ENCODE data around the gene FIGN. TPM values are rescaled to one million over a fixed set of nuclear protein-coding genes. Genes with fewer than 3 reads are reported as not detected.

Gene FIGN
- total and polyA plus RNA-seq, 2 of the 13 experiments (the other 11 are each of a cell fraction or from before 2014, with no cell fraction given): 6.6 to 6.7 TPM

GRCh38 chr2:163755366-163755765 is 19.6 kb upstream of the FIGN start:
- in situ Hi-C loops (cut with HindIII; ENCODE audit: extremely low pct_ligation_motif_present, low pct_unique_long_range_greater_than_20kb): no loop called here
- CTCF ChIA-PET (ENCODE audit: low intra/inter-chr PET ratio, low total read pairs): no interaction called here
- H3K27me3 ChIP-seq (ENCODE audit: control insufficient read depth in 1 of 2, insufficient read depth in 2 of 2, low read length in 2 of 2): no peaks in the 10 kb centered on the region

GRCh38 chr2:163753726-163754125 is 17.9 kb upstream of the FIGN start:
- no peaks in the 10 kb centered on the region for H4K20me1 ChIP-seq (ENCODE audit: insufficient read depth, low read length)
- ATAC-seq: no peak
- no peaks in the 10 kb centered on the region for H3K4me1 ChIP-seq (ENCODE audit: insufficient read depth, low read length)
- no peak for DNase-seq (ENCODE audit: low spot score)
- no peak for TF ChIP-seq ZNF232 (CRISPR knock-in tag; IDR thresholded peaks at IDR 0.05; ENCODE audit: borderline replicate concordance)
- no peak for TF ChIP-seq ZNF10 (CRISPR knock-in tag; IDR thresholded peaks at IDR 0.05; ENCODE audit: borderline replicate concordance, low read depth)
- no peak for TF ChIP-seq RARA (CRISPR knock-in tag; IDR thresholded peaks at IDR 0.05)
- ChIA-PET POLR2A (no interaction called here), CTCF (ENCODE audit: low intra/inter-chr PET ratio, low total read pairs) (no interaction called here)
- H3K4me3 ChIP-seq (replicated peaks in 1 of 3; ENCODE audit: insufficient read depth in 1 of 3, low read depth in 2 of 3, low read length in 3 of 3): no peak overlapping the region
- H3K27ac ChIP-seq (ENCODE audit: extremely low read length, insufficient read depth, low read length): no peak overlapping the region
- H3K36me3 ChIP-seq (replicated peaks in 1 of 2; ENCODE audit: control insufficient read depth in 1 of 2, insufficient read depth in 2 of 2, low read length in 2 of 2): no peaks in the 10 kb centered on the region
- BruUV-seq (replicated peaks): no TSS peak
- WGBS (ENCODE audit: low lambda C conversion rate): 1% methylated on average over 2 of the region's 2 CpGs
- H2AFZ ChIP-seq (ENCODE audit: low read length): no peak overlapping the region
- in situ Hi-C loops (cut with HindIII; ENCODE audit: extremely low pct_ligation_motif_present, low pct_unique_long_range_greater_than_20kb) (no loop called here), intact Hi-C loops (cut with micrococcal nuclease; ENCODE audit: unreplicated experiment) (no loop called here)
- no peak overlapping the region for H3K4me2 ChIP-seq (ENCODE audit: low read depth, low read length)
- no peak overlapping the region for H3K9ac ChIP-seq (ENCODE audit: insufficient read depth, low read depth, low read length)
- H3K27me3 ChIP-seq (ENCODE audit: control insufficient read depth in 1 of 2, insufficient read depth in 2 of 2, low read length in 2 of 2): no peaks in the 10 kb centered on the region
- no peaks in the 10 kb centered on the region for H3K9me3 ChIP-seq (ENCODE audit: low read length)
- H3K79me2 ChIP-seq (ENCODE audit: insufficient read depth, low read length): no peaks in the 10 kb centered on the region
- no peak for FAIRE-seq

More at GRCh38 chr2:163755366-163755765, 19.6 kb upstream of the FIGN start:
- Histone ChIP-seq H3K4me1 (ENCODE audit: insufficient read depth, low read length) (no peaks in the 10 kb centered on the region), H3K9ac (ENCODE audit: insufficient read depth, low read depth, low read length) (no peak overlapping the region), H2AFZ (ENCODE audit: low read length) (no peak overlapping the region), H3K9me3 (ENCODE audit: low read length) (no peaks in the 10 kb centered on the region), H3K4me3 (replicated peaks in 1 of 3; ENCODE audit: insufficient read depth in 1 of 3, low read depth in 2 of 3, low read length in 3 of 3) (no peak overlapping the region), H3K4me2 (ENCODE audit: low read depth, low read length) (no peak overlapping the region), H3K79me2 (ENCODE audit: insufficient read depth, low read length) (no peaks in the 10 kb centered on the region), H4K20me1 (ENCODE audit: insufficient read depth, low read length) (no peaks in the 10 kb centered on the region), H3K27ac (ENCODE audit: extremely low read length, insufficient read depth, low read length) (no peak overlapping the region), H3K36me3 (replicated peaks in 1 of 2; ENCODE audit: control insufficient read depth in 1 of 2, insufficient read depth in 2 of 2, low read length in 2 of 2) (no peaks in the 10 kb centered on the region)
- TF ChIP-seq ZNF616 (CRISPR knock-in tag; IDR thresholded peaks at IDR 0.05; ENCODE audit: low read depth) (no peak), NR3C1 (CRISPR knock-in tag; IDR thresholded peaks at IDR 0.05) (no peak), NFATC3 (CRISPR knock-in tag; IDR thresholded peaks at IDR 0.05) (no peak), ZNF12 (CRISPR knock-in tag; IDR thresholded peaks at IDR 0.05) (no peak), ONECUT2 (CRISPR knock-in tag; IDR thresholded peaks at IDR 0.05) (peak; percentile 36; the same call in 1 of the 2 replicates), KAT2B (IDR thresholded peaks at IDR 0.05; ENCODE audit: borderline replicate concordance, low read depth, low read length) (peak; percentile 94)
- DNase-seq (ENCODE audit: low spot score) (no peak), FAIRE-seq (no peak), ATAC-seq (no peak)
- intact Hi-C loops (cut with micrococcal nuclease; ENCODE audit: unreplicated experiment): no loop called here
- no TSS peak for BruUV-seq (replicated peaks)
- POLR2A ChIA-PET: no interaction called here
- WGBS (ENCODE audit: low lambda C conversion rate): under 1% methylated on average over 2 of the region's 2 CpGs

Measured in HepG2 (cell line).